GM18511 (cell line): Measurements from ENCODE around the gene CX3CR1.

ENCODE experiments used
- ATAC-seq: cut with Tn5 transposase; IDR thresholded peaks from one replicate; pipeline ENCODE4 v1.9.1; 2021; ENCODE audit warnings: mild to moderate bottlenecking, moderate library complexity; ENCODE audit not compliant: unreplicated experiment

Gene CX3CR1

GRCh38 chr3:39292961-39293360, 13.1 kb upstream of the CX3CR1 start:
- no peak for ATAC-seq

GRCh38 chr3:39291903-39292329, 12.1 kb upstream of the CX3CR1 start:
- ATAC-seq: no peak

GRCh38 chr3:39290255-39290654, 10.4 kb upstream of the CX3CR1 start:
- ATAC-seq: no peak

GRCh38 chr3:39289107-39289506, 9.3 kb upstream of the CX3CR1 start:
- no peak for ATAC-seq

GRCh38 chr3:39288300-39288808, 8.5 kb upstream of the CX3CR1 start:
- peak; percentile 96 for ATAC-seq

- no peak for ATAC-seq
Measured at GRCh38 chr3:39287216-39288164, 7.7 kb upstream of the CX3CR1 start.

- ATAC-seq: no peak
Measured at GRCh38 chr3:39286771-39287170, 6.9 kb upstream of the CX3CR1 start.

GRCh38 chr3:39285332-39285731, 5.5 kb upstream of the CX3CR1 start:
- no peak for ATAC-seq

GRCh38 chr3:39284457-39284881, 4.6 kb upstream of the CX3CR1 start:
- ATAC-seq: no peak

- ATAC-seq: no peak
Measured at GRCh38 chr3:39282057-39282456, 2.2 kb upstream of the CX3CR1 start.

- ATAC-seq: no peak
Measured at GRCh38 chr3:39281533-39281932, 1.7 kb upstream of the CX3CR1 start.

GRCh38 chr3:39280571-39280970, 735 bp upstream of the CX3CR1 start:
- ATAC-seq: no peak

- no peak for ATAC-seq
Measured at GRCh38 chr3:39278616-39278935, 1.3 kb downstream of the CX3CR1 start.

GRCh38 chr3:39277893-39278615, 1.8 kb downstream of the CX3CR1 start:
- ATAC-seq: no peak

GRCh38 chr3:39276746-39277145, 3.1 kb downstream of the CX3CR1 start:
- ATAC-seq: no peak

- ATAC-seq: no peak
Measured at GRCh38 chr3:39275963-39276593, 3.8 kb downstream of the CX3CR1 start.

- no peak for ATAC-seq
Measured at GRCh38 chr3:39275052-39275451, 4.8 kb downstream of the CX3CR1 start.

GRCh38 chr3:39273119-39273518, 6.7 kb downstream of the CX3CR1 start:
- ATAC-seq: no peak

- ATAC-seq: no peak
Measured at GRCh38 chr3:39272191-39272590, 7.6 kb downstream of the CX3CR1 start.

- no peak for ATAC-seq
Measured at GRCh38 chr3:39271363-39271914, 8.4 kb downstream of the CX3CR1 start.

GRCh38 chr3:39269528-39269927, 10.3 kb downstream of the CX3CR1 start:
- no peak for ATAC-seq
